HepG2 (cell line): ENCODE results near the gene SRSF2. TPM values are rescaled to one million over a fixed set of nuclear protein-coding genes. Genes with fewer than 3 reads are reported as not detected.

Experiments used
- FOXP1 ChIP-seq, 2 experiments: fragments of 450-650 bp in 1 of 2; IDR thresholded peaks; 2 replicates each; pipeline ENCODE4 v1.6.1; 2017 to 2018; ENCODE audit warnings: antibody characterized with exemption in 1 of 2
- FOXP4 ChIP-seq: sonication (generic); formaldehyde crosslinking; IDR thresholded peaks from 2 replicates; pipeline ENCODE4 v1.4.0; 2020; ENCODE audit warnings: missing genetic modification reagents
- HNF4A ChIP-seq: sonication (generic); formaldehyde crosslinking; IDR thresholded peaks from 2 replicates; pipeline ENCODE4 v1.4.0; 2020; ENCODE audit warnings: missing genetic modification reagents
- HNRNPLL ChIP-seq: fragments of 200-400 bp; formaldehyde crosslinking; IDR thresholded peaks from 2 replicates; pipeline ENCODE4 v1.6.1; 2017; ENCODE audit warnings: mild to moderate bottlenecking, low read depth, low read length; ENCODE audit not compliant: poor library complexity, severe bottlenecking
- JARID2 ChIP-seq: sonication (generic); formaldehyde crosslinking; IDR thresholded peaks from 2 replicates; pipeline ENCODE4 v1.8.1; 2023; ENCODE audit warnings: missing genetic modification reagents, inconsistent platforms; ENCODE audit not compliant: insufficient replicate concordance
- KAT2B ChIP-seq: fragments of 150-350 bp; IDR thresholded peaks from 2 replicates; pipeline ENCODE4 v1.6.1; 2014; ENCODE audit warnings: low read depth, low read length, borderline replicate concordance
- MIER3 ChIP-seq: IDR thresholded peaks from 2 replicates; pipeline ENCODE4 v1.6.1; 2016; ENCODE audit warnings: missing compliant biosample characterization, borderline replicate concordance
- MTA1 ChIP-seq: sonication (generic); formaldehyde crosslinking; IDR thresholded peaks from 2 replicates; pipeline ENCODE4 v1.4.0; 2020; ENCODE audit warnings: missing genetic modification reagents, mild to moderate bottlenecking, borderline replicate concordance
- NCOA5 ChIP-seq: sonication (generic); formaldehyde crosslinking; IDR thresholded peaks from 2 replicates; pipeline ENCODE4 v1.4.0; 2020; ENCODE audit warnings: missing genetic modification reagents
- PPARG ChIP-seq: conservative IDR thresholded peaks from 2 replicates; pipeline ENCODE4 v1.6.1; 2016; ENCODE audit warnings: missing biosample characterization, missing genetic modification reagents
- SATB2 ChIP-seq: sonication (generic); formaldehyde crosslinking; IDR thresholded peaks from 2 replicates; pipeline ENCODE4 v1.5.0; 2020; ENCODE audit warnings: missing genetic modification reagents
- SOX13 ChIP-seq, 3 experiments: fragments of 450-650 bp in 1 of 3; sonication (generic) in 1 of 3; formaldehyde crosslinking in 1 of 3; IDR thresholded peaks in 2 of 3; conservative IDR thresholded peaks in 1 of 3; 2 replicates each; pipeline versions ENCODE4 v1.5.0 to v1.6.1; 2016 to 2020; ENCODE audit warnings: antibody characterized with exemption in 1 of 3, mild to moderate bottlenecking in 1 of 3, missing compliant biosample characterization in 1 of 3, missing genetic modification reagents in 1 of 3, moderate library complexity in 1 of 3
- TARDBP ChIP-seq: sonication (generic); formaldehyde crosslinking; IDR thresholded peaks from 2 replicates; pipeline ENCODE4 v1.8.0; 2022; ENCODE audit warnings: mild to moderate bottlenecking, missing genetic modification reagents
- ZNF12 ChIP-seq: sonication (generic); formaldehyde crosslinking; IDR thresholded peaks from 2 replicates; pipeline ENCODE4 v1.5.0; 2020; ENCODE audit warnings: missing genetic modification reagents
- ZNF567 ChIP-seq: sonication (generic); formaldehyde crosslinking; IDR thresholded peaks from 2 replicates; pipeline ENCODE4 v1.8.1; 2023; ENCODE audit warnings: mild to moderate bottlenecking, missing genetic modification reagents, borderline replicate concordance
- ZNF609 ChIP-seq: sonication (generic); formaldehyde crosslinking; IDR thresholded peaks from 2 replicates; pipeline ENCODE4 v1.4.0; 2020; ENCODE audit warnings: mild to moderate bottlenecking, missing genetic modification reagents, borderline replicate concordance
- ZNF713 ChIP-seq: sonication (generic); formaldehyde crosslinking; IDR thresholded peaks from 2 replicates; pipeline ENCODE4 v1.4.0; 2020; ENCODE audit warnings: mild to moderate bottlenecking, missing genetic modification reagents
- ZNF788 ChIP-seq: sonication (generic); formaldehyde crosslinking; IDR thresholded peaks from 2 replicates; pipeline ENCODE4 v1.5.0; 2020; ENCODE audit warnings: mild to moderate bottlenecking, missing genetic modification reagents, borderline replicate concordance
- ZNF878 ChIP-seq: sonication (generic); formaldehyde crosslinking; IDR thresholded peaks from 2 replicates; pipeline ENCODE4 v1.8.1; 2023; ENCODE audit warnings: mild to moderate bottlenecking, missing genetic modification reagents, moderate library complexity
- polyA plus RNA-seq, 8 experiments: library from polyadenylated mRNA; depleted of rRNA in 3 of 8; stranded (reverse) in 7 of 8; unstranded in 1 of 8; fragments of >200 nt; fragmentation: Illumina TruSeq in 4 of 8; extraction: Trizol in 4 of 8; gene quantifications; 2 replicates each; pipeline versions ENCODE4 v1.2.1 to v1.2.3, GENCODE V29; 2011 to 2016; ENCODE audit warnings: low read depth in 4 of 8, missing spikeins in 1 of 8, mixed read lengths in 1 of 8; ENCODE audit not compliant: insufficient read depth in 1 of 8
- total RNA-seq, 5 experiments: library from RNA; depleted of rRNA; stranded (reverse); fragments of >200 nt; fragmentation: Illumina TruSeq; extraction: Trizol; gene quantifications; 2 replicates each; pipeline ENCODE4 v1.2.3, GENCODE V29; 2016; ENCODE audit warnings: low read depth in 1 of 5
- TF ChIP-seq, protein P1 (sequence below): sonication (generic); formaldehyde crosslinking; IDR thresholded peaks from 2 replicates; pipeline ENCODE4 v1.4.0; 2020; ENCODE audit warnings: missing genetic modification reagents

Gene SRSF2
- total and polyA plus RNA-seq, 2 of the 13 experiments (the other 11 are each of a cell fraction or from before 2014, with no cell fraction given): 306 to 319 TPM

DNA sequence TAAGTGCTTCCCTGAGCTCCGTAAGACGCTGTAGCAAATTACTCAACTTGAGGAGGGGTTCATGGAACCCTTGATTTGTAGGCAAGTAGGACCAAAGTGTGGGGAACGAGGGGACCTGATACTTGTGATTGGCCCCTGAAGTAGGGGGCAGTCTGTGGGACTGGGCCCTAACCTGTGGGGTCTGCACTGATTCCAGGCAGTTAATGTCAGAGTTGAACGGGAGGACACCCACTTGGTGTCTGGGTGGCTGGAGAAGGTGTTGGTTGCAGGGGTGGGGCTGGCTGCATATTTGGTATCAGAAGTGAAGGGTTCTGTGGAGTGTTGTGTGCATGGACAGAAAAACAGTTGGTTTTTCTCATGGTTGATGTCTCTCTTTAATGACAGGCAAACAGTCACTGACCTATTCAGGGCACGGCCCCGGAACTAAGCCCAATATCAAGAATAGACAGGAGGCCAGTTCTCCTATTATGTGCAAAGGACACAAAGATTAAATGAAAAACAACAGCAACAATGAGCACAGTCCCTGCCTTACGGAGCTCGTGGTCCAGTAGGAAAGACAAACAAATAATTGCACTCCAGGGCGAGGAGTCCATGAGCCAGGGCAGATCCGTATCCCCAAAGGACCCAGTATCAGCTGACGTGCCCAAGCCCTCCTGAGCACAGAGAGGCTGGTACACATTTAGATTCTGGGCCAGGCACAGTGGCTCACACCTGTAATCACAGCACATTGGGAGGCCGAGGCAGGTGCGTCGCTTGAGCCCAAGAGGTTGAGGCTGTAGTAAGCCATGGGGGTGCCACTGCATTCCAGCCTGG, 45.5 kb downstream of the SRSF2 start (continued):
- TF ChIP-seq, protein P1, sequence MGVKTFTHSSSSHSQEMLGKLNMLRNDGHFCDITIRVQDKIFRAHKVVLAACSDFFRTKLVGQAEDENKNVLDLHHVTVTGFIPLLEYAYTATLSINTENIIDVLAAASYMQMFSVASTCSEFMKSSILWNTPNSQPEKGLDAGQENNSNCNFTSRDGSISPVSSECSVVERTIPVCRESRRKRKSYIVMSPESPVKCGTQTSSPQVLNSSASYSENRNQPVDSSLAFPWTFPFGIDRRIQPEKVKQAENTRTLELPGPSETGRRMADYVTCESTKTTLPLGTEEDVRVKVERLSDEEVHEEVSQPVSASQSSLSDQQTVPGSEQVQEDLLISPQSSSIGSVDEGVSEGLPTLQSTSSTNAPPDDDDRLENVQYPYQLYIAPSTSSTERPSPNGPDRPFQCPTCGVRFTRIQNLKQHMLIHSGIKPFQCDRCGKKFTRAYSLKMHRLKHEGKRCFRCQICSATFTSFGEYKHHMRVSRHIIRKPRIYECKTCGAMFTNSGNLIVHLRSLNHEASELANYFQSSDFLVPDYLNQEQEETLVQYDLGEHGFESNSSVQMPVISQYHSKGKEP: no peak
- TF ChIP-seq FOXP1 (IDR thresholded peaks at IDR 0.05): peak; percentile 80
- peak; percentile 95 for TF ChIP-seq FOXP1 (CRISPR knock-in tag; IDR thresholded peaks at IDR 0.05)
- peak; percentile 85; the same call in 1 of the 2 replicates for TF ChIP-seq TARDBP (CRISPR knock-in tag)
- TF ChIP-seq ZNF713 (CRISPR knock-in tag): 0 out of 2 replicates have a peak, but pooled peaks have one; percentile 42
- TF ChIP-seq FOXP4 (CRISPR knock-in tag): peak; percentile 97
- TF ChIP-seq HNRNPLL: no peak
- TF ChIP-seq ZNF609 (CRISPR knock-in tag): peak; percentile 83
- TF ChIP-seq SOX13 (IDR thresholded peaks at IDR 0.05): no peak
- peak in 1 of 2 experiments; percentile 96; a peak in 2 of 4 replicates for TF ChIP-seq SOX13 (CRISPR knock-in tag; conservative IDR thresholded peaks at IDR 0.05 in 1 of 2, IDR thresholded peaks at IDR 0.05 in 1 of 2)
- TF ChIP-seq ZNF788: peak; percentile 93; the same call in 1 of the 2 replicates
- TF ChIP-seq ZNF878 (CRISPR knock-in tag): no peak
- peak; percentile 92 for TF ChIP-seq MIER3 (CRISPR knock-in tag)
- TF ChIP-seq SATB2 (CRISPR knock-in tag): 0 out of 2 replicates have a peak, but pooled peaks have one; percentile 48
- TF ChIP-seq NCOA5 (CRISPR knock-in tag): no peak
- TF ChIP-seq ZNF567 (CRISPR knock-in tag): 0 out of 2 replicates have a peak, but pooled peaks have one; percentile 33
- peak; percentile 84; the same call in 1 of the 2 replicates for TF ChIP-seq PPARG (CRISPR knock-in tag)
- peak; percentile 53 for TF ChIP-seq JARID2 (CRISPR knock-in tag)
- TF ChIP-seq HNF4A: peak; percentile 90
- TF ChIP-seq ZNF12 (CRISPR knock-in tag): no peak
- peak; percentile 82; the same call in 1 of the 2 replicates for TF ChIP-seq MTA1 (CRISPR knock-in tag)
- TF ChIP-seq KAT2B: no peak
